SKM-1 treated with dmso at 0.1 percent for 144 hours (cell line): ENCODE data around the gene ZNF385D.
A peak's percentile ranks its signal among the peaks of the same experiment; 100 is the strongest.

Source experiments
- DNase-seq: peaks from one replicate; lab custom pipeline; 2025; ENCODE audit not compliant: unreplicated experiment; lab: John Stamatoyannopoulos, UW

ZNF385D gene, protein sequence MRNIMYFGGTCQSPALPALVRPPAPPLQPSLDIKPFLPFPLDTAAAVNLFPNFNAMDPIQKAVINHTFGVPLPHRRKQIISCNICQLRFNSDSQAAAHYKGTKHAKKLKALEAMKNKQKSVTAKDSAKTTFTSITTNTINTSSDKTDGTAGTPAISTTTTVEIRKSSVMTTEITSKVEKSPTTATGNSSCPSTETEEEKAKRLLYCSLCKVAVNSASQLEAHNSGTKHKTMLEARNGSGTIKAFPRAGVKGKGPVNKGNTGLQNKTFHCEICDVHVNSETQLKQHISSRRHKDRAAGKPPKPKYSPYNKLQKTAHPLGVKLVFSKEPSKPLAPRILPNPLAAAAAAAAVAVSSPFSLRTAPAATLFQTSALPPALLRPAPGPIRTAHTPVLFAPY

DNA sequence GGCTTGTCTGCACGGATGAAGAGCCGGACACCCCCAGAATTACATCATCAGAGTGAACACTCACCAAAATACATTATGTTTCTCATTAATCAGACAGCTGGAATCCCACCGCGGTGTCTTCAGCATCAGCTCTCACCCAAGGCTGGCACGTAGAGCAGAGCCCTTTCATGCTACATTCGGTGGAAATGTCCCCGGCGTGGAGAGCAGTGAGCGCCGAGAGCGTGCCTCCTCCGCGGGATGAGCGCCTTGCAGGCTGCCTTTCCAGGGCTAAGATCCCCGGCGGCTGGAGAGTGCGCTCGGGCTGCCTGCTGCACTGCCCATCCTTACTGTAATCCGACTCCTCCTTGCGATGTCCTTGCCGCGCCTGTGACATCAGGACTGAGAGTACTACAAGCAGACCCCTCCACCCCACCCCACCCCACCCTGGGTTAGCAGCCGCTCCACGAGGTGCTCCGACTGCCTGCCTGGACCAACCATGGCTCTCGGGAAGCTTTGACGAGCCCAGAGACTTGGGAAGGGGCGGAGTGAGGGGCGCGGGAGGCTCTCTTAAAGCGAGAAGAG, at the start of gene ZNF385D:
Gene ZNF385D (minus strand): TSS at position 380 of the 561 bp plus-strand sequence. CDS start 294 bp downstream, at position 86.
- DNase-seq: no peak

- DNase-seq: no peak
These were observed 47.5 kb upstream of the ZNF385D start for GRCh38 chr3:21798356-21799088.

DNA sequence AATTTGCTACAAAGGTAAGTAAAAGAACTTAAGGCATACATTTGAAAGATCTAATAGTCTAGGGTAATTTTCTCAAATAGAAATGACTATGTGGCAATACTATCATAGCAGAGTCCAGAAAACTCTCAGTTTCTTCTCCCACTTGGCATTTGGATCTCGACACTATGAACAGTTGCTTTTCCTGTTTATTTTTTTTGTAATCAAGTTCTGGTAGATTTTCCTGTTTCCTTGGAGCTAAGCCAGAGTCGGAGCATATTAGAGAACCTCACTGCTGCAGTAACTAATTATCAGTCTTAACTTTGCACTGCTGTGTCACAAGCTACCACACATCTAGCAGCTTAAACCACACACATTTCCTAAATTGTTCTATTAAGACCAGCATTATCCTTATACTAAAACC, 44.9 kb upstream of the ZNF385D start:
- DNase-seq: no peak

- DNase-seq: no peak
These were observed 44.3 kb upstream of the ZNF385D start for GRCh38 chr3:21795152-21795837.

GRCh38 chr3:21794291-21794690, 43.3 kb upstream of the ZNF385D start:
- no peak for DNase-seq

DNA sequence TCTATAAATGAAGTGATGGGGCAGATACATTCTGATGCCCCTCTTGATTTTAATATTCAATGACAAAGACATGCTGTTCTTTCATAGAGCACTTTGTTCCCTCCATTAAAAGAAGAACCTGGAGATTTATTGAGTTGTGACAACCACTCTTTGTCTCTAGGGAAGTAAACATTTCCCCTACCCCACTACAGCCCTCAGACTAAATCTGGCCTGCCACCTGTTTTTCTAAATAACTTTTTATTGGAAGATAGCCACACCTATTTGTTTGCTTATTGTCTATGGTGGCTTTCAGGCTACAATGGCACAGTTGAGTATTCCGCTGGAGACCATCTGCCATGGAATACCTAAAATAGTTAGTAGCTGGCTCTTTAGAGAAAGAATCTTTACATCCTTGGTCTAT, 41.2 kb upstream of the ZNF385D start:
- no peak for DNase-seq

DNA sequence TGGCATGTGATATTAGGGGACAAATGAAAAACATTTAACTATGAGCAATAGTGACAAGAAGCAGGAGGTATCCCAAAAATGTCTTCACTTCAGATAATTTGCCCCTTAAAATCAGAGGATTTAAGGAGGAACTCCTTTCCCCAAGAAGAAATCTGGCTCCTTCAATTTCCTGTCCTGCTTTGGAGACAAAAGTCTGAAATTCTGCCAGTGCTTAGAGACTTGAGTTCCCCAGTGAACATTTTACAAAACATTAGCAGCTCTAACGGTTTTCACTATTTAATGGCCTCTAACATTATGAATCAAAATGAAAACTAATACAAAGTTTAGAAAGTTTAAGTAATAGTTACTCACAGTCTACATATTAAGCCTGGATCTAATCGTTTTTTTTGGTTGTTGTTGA, 40.3 kb upstream of the ZNF385D start:
- no peak for DNase-seq

DNA sequence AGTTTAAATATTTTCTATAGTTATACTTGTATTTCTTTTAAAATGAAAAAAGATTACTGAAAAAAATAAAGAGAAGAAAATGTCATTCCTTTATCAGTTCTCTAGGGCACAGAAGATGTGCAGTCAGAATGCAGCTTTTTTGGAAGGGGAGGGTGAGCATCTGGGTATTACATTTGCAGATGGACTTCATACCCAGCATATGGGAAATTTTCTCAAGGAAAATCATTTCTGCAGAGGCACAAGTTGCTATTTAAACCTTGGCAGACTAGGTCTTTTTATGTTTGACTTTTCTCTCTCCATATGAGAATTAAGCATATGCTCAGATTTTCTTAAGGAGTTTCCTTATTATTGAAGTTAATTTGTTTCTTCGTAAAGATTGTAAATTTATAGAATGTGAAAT, 39.5 kb upstream of the ZNF385D start:
- no peak for DNase-seq

DNA sequence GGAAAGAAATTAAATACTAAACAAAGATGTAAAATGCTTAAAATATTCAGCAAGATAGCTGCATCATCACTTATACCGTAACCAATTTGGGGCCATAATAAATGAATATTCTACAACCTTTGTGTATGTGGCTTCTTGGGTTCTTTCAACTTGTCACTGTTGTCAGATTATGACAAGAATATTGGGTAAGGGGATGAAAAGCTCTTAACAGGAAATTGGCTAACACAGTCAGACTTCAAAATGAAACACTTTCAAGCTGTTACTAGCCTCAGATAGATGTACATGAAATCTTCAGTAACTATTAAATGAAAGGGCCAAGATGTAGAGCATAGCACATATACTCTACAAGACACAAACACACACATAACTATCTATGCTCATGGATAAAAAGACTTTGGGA, 38.7 kb upstream of the ZNF385D start:
- DNase-seq: no peak

DNA sequence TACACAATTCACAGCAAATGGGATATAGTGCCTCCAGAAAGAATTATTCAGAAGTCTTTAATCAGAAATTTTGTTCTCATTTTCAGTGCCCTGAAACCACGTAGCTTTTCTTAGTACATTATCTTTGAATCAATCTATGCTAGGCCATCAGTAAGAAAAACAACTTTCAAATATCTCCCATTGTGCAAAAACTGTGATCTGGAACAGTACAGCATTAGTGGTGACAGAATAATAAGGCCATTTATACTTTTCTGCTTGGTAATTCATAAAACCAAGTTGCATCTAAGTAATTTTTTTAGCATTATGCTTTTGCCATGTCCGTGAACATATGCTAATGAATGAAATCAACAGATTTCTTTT, 35.4 kb upstream of the ZNF385D start:
- no peak for DNase-seq

- DNase-seq: no peak
These were observed 34.9 kb upstream of the ZNF385D start for GRCh38 chr3:21785765-21786437.

DNA sequence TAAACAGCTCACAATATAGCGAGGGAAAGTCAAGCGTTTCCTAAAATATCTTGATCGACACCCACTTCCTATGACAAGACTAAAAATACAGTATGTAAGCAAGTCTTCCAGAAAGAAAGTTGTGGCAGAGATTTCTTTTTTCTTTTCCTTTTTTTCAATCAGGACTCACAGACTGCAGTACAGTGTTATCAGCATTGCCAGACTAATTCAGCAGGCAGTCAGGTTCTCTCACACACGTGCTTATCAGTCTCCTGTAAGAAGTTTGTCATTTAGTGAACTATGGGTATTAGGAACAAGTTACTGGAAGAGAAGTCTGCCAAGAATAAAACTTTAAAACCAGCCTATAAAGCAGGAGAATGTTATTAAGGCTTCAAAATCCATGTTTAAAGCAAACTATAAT, 32.8 kb upstream of the ZNF385D start:
- DNase-seq: no peak

GRCh38 chr3:21781355-21781754, 30.3 kb upstream of the ZNF385D start:
- DNase-seq: no peak

GRCh38 chr3:21779909-21780308, 28.9 kb upstream of the ZNF385D start:
- no peak for DNase-seq

DNA sequence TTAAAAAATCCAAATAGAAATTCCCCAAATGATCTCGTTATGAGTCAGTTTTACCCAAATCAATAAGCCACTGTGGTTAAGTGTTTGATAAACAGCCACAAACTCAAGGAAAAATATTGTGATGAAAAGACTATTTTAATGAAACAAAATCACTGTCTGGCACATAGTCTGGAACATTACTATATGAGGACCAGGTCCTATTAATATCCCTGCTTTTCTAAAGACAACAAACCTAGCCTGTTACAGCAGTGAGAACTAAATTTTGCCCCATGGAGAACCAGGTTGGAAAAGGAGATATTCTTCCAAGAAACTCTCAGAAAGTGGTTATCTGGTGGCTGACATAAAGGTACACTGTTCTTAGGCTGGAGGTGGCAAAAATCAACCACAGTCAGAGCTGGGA, 27.7 kb upstream of the ZNF385D start:
- DNase-seq: no peak

DNA sequence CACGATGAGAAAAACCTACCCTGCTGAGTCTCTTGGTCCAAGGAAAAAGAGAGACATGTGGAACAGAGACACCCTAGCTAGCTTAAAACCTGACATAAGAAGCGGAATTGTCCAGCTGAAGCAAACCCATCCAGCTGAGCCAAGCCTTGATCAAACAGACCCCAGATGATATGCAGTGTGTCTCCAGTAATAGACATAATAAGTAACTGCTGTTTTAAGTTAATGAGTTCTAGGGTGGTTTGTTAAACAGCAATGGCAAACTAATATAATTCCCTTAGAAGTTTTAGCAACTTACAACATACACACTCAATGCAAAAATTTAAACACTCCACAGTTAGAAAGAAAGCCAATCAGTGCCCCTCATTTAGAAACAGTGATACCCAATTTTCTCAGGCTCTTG, 26.8 kb upstream of the ZNF385D start:
- DNase-seq: no peak

GRCh38 chr3:21766002-21766401, 15.0 kb upstream of the ZNF385D start:
- DNase-seq: no peak

- DNase-seq: no peak
These were observed 4.9 kb upstream of the ZNF385D start for GRCh38 chr3:21755896-21756295.

DNA sequence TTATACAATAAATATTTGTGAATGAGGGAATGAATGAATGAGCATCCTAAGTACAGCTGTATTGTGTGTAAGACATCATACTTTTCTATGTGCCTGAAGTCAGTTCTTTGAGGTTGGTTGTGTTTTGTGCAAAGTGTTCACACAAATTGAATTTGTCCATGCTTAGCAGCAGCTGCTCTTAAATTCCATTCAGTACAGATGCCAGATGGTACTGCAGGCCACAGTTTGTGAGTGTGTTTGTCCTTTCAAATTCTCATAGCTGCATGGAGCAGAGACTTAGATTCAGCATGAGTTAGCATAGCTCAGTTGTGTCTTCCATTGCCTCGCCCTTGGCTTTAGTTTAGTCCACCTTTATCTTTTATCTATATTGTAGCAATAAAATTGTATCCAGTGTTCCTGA, 3.8 kb upstream of the ZNF385D start:
- DNase-seq: no peak

- DNase-seq: peak; percentile 32
These were observed 1.8 kb upstream of the ZNF385D start for GRCh38 chr3:21752749-21753347.

GRCh38 chr3:21751886-21752285, 876 bp upstream of the ZNF385D start:
- DNase-seq: no peak
